ENCODE data around the gene NPAS4.
"Not testable (repeated sequence)": the region's sequence is repeated elsewhere in the genome, so short reads cannot be mapped to it uniquely, and the experiment has no call there.

NPAS4 gene

GRCh38 chr11:66418168-66418985, 2.5 kb upstream of the NPAS4 start:
- DNase-seq (ENCODE audit: low read depth), result peak; percentile 59

GRCh38 chr11:66418986-66419308, 1.9 kb upstream of the NPAS4 start:
- no peak for DNase-seq (ENCODE audit: low read depth)

GRCh38 chr11:66419825-66420224, 1.0 kb upstream of the NPAS4 start:
- no peak for DNase-seq (ENCODE audit: low read depth)

- peak; percentile 73 for DNase-seq (ENCODE audit: low read depth)
Observed at GRCh38 chr11:66421492-66422205, 814 bp downstream of the NPAS4 start.

- DNase-seq (ENCODE audit: low read depth), result no peak
Observed at GRCh38 chr11:66426314-66426713, 5.5 kb downstream of the NPAS4 start.

- no peak for DNase-seq (ENCODE audit: low read depth)
Observed at GRCh38 chr11:66428933-66429332, 8.1 kb downstream of the NPAS4 start.

- DNase-seq (ENCODE audit: low read depth), result peak; percentile 61
Observed at GRCh38 chr11:66429983-66430602, 9.3 kb downstream of the NPAS4 start.

- not testable (repeated sequence) for DNase-seq (ENCODE audit: low read depth)
Observed at GRCh38 chr11:66431287-66431686, 10.5 kb downstream of the NPAS4 start.

- DNase-seq (ENCODE audit: low read depth), result not testable (repeated sequence)
Observed at GRCh38 chr11:66431871-66432329, 11.1 kb downstream of the NPAS4 start.

GRCh38 chr11:66432597-66432996, 11.8 kb downstream of the NPAS4 start:
- DNase-seq (ENCODE audit: low read depth), result no peak

- DNase-seq (ENCODE audit: low read depth), result no peak
Observed at GRCh38 chr11:66437979-66438503, 17.2 kb downstream of the NPAS4 start.

GRCh38 chr11:66438504-66439466, 17.9 kb downstream of the NPAS4 start, which contains the start of gene MRPL11:
MRPL11 (minus strand) TSS chr11:66438848; CDS start chr11:66438754, 94 bp downstream.
- DNase-seq (ENCODE audit: low read depth), result peak; percentile 84

- not testable (repeated sequence) for DNase-seq (ENCODE audit: low read depth)
Observed at GRCh38 chr11:66440101-66440939, 19.5 kb downstream of the NPAS4 start.

- not testable (repeated sequence) for DNase-seq (ENCODE audit: low read depth)
Observed at GRCh38 chr11:66440940-66441282, 20.1 kb downstream of the NPAS4 start.

- no peak for DNase-seq (ENCODE audit: low read depth)
Observed at GRCh38 chr11:66443602-66444001, 22.8 kb downstream of the NPAS4 start.

- no peak for DNase-seq (ENCODE audit: low read depth)
Observed at GRCh38 chr11:66447012-66447411, 26.2 kb downstream of the NPAS4 start.

- DNase-seq (ENCODE audit: low read depth), result no peak
Observed at GRCh38 chr11:66448523-66448922, 27.7 kb downstream of the NPAS4 start.

- DNase-seq (ENCODE audit: low read depth), result no peak
Observed at GRCh38 chr11:66450560-66450959, 29.7 kb downstream of the NPAS4 start.

- DNase-seq (ENCODE audit: low read depth), result no peak
Observed at GRCh38 chr11:66451663-66452062, 30.8 kb downstream of the NPAS4 start.

GRCh38 chr11:66454247-66454646, 33.4 kb downstream of the NPAS4 start:
- DNase-seq (ENCODE audit: low read depth), result no peak

GRCh38 chr11:66454828-66455227, 34.0 kb downstream of the NPAS4 start:
- no peak for DNase-seq (ENCODE audit: low read depth)

Data from stimulated activated CD4-positive, alpha-beta T cell treated with anti-CD3 and anti-CD28 coated beads, Interleukin-2, amount 100 ng/mL, for 4 hours (primary cell).